DOHH2 (cell line): ENCODE data around the gene CRYBG3.

Experiments used
- CTCF ChIP-seq: fragments of 200-600 bp; sonication (generic); IDR thresholded peaks from one replicate; pipeline ENCODE4 v1.5.1; 2014; ENCODE audit warnings: antibody characterized with exemption, mild to moderate bottlenecking, low read depth, low read length; ENCODE audit not compliant: poor library complexity, severe bottlenecking
- EZH2phosphoT487 ChIP-seq: fragments of 200-600 bp; sonication (generic); IDR thresholded peaks from 2 replicates; pipeline ENCODE4 v1.6.1; 2017; ENCODE audit warnings: borderline replicate concordance, mild to moderate bottlenecking, antibody characterized with exemption, low read length, moderate library complexity, mixed read lengths

- TF ChIP-seq CTCF (no peak), EZH2phosphoT487 (no peak)
Observed at GRCh38 chr3:97839944-97840343, 18.1 kb downstream of the CRYBG3 start.
